Loucy (cell line): ENCODE data around the gene AADAC.

ENCODE experiments used
- H2AFZ ChIP-seq: fragments of 200-600 bp; sonication (generic); 2 replicates; pipeline ENCODE4 v1.6.0; 2016; ENCODE audit warnings: antibody characterized with exemption, mild to moderate bottlenecking, low read length, moderate library complexity
- H3F3A ChIP-seq: fragments of 200-600 bp; 2 replicates; pipeline ENCODE4 v1.6.0; 2016; ENCODE audit warnings: antibody characterized with exemption, low read depth, mild to moderate bottlenecking
- H3K27me3 ChIP-seq: fragments of 200-600 bp; sonication (generic); 2 replicates; pipeline ENCODE4 v1.6.1; 2014; ENCODE audit warnings: low read length, mild to moderate bottlenecking; ENCODE audit not compliant: insufficient read depth, poor library complexity, severe bottlenecking
- H3K36me3 ChIP-seq: fragments of 200-600 bp; sonication (generic); 2 replicates; pipeline ENCODE4 v1.6.1; 2016; ENCODE audit warnings: low read length; ENCODE audit not compliant: insufficient read depth
- H3K4me1 ChIP-seq: fragments of 200-600 bp; sonication (generic); 2 replicates; pipeline ENCODE4 v1.5.1; 2014; ENCODE audit warnings: low read length, mild to moderate bottlenecking; ENCODE audit not compliant: insufficient read depth, poor library complexity, severe bottlenecking
- H3K4me2 ChIP-seq: fragments of 200-600 bp; sonication (generic); 2 replicates; pipeline ENCODE4 v1.6.0; 2014; ENCODE audit warnings: antibody characterized with exemption, low read length, low read depth, mild to moderate bottlenecking; ENCODE audit not compliant: poor library complexity, severe bottlenecking
- H3K4me3 ChIP-seq: fragments of 200-600 bp; sonication (generic); 2 replicates; pipeline ENCODE4 v1.5.1; 2014; ENCODE audit warnings: low read length, mild to moderate bottlenecking, mixed read lengths; ENCODE audit not compliant: poor library complexity, severe bottlenecking
- H3K79me2 ChIP-seq: fragments of 200-600 bp; sonication (generic); 2 replicates; pipeline ENCODE4 v1.6.1; 2014; ENCODE audit warnings: low read length; ENCODE audit not compliant: insufficient read depth
- H3K9ac ChIP-seq: fragments of 200-600 bp; sonication (generic); 2 replicates; pipeline ENCODE4 v1.6.0; 2014; ENCODE audit warnings: mild to moderate bottlenecking, low read depth, low read length, moderate library complexity; ENCODE audit not compliant: poor library complexity, severe bottlenecking
- H3K9me2 ChIP-seq: fragments of 200-600 bp; sonication (generic); replicated peaks from 2 replicates; pipeline ENCODE4 v1.6.1; 2016; ENCODE audit warnings: low read depth, low read length, mixed read lengths
- H3K9me3 ChIP-seq: fragments of 200-600 bp; sonication (generic); 2 replicates; pipeline ENCODE4 v1.6.1; 2014; ENCODE audit warnings: mild to moderate bottlenecking, antibody characterized with exemption, low read length, low read depth; ENCODE audit not compliant: insufficient read depth
- H4K20me1 ChIP-seq: fragments of 200-600 bp; sonication (generic); 2 replicates; pipeline ENCODE4 v1.6.0; 2014; ENCODE audit warnings: antibody characterized with exemption, low read length, mild to moderate bottlenecking; ENCODE audit not compliant: insufficient read depth, poor library complexity, severe bottlenecking
- EZH2phosphoT487 ChIP-seq: fragments of 200-600 bp; IDR thresholded peaks from 2 replicates; pipeline ENCODE4 v1.6.1; 2018; ENCODE audit warnings: antibody characterized with exemption, mild to moderate bottlenecking, moderate library complexity, borderline replicate concordance
- TF ChIP-seq, protein P1 (sequence below): fragments of 200-600 bp; sonication (generic); conservative IDR thresholded peaks from 2 replicates; pipeline ENCODE4 v1.5.1; 2014; ENCODE audit warnings: mild to moderate bottlenecking, antibody characterized with exemption, low read length

AADAC gene

DNA sequence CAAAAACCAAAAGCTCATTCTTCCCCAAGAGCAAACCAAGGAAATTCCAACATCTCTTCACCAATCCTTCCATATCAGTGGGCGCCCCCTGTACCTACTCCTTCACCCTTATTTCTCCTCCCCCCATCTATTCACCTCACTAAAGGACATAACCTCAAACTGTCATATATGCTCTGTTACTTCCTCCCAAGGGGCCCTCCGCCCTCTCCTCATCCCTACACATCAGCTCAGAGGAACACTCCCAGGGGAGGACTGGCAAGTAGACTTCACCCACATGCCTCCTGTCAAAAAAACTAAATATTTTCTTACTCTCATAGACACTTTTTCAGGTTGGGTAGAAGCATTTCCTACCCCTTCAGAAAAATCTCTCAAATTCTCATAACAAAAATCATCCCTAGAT, 2.4 kb upstream of the AADAC start:
- no peak overlapping the region for H2AFZ ChIP-seq
- H3K4me2 ChIP-seq, result peak overlapping the region; percentile 18
- TF ChIP-seq, protein P1, sequence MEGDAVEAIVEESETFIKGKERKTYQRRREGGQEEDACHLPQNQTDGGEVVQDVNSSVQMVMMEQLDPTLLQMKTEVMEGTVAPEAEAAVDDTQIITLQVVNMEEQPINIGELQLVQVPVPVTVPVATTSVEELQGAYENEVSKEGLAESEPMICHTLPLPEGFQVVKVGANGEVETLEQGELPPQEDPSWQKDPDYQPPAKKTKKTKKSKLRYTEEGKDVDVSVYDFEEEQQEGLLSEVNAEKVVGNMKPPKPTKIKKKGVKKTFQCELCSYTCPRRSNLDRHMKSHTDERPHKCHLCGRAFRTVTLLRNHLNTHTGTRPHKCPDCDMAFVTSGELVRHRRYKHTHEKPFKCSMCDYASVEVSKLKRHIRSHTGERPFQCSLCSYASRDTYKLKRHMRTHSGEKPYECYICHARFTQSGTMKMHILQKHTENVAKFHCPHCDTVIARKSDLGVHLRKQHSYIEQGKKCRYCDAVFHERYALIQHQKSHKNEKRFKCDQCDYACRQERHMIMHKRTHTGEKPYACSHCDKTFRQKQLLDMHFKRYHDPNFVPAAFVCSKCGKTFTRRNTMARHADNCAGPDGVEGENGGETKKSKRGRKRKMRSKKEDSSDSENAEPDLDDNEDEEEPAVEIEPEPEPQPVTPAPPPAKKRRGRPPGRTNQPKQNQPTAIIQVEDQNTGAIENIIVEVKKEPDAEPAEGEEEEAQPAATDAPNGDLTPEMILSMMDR, result no peak
- no peaks in the 10 kb centered on the region for H3K27me3 ChIP-seq
- no peaks in the 10 kb centered on the region for H3F3A ChIP-seq
- H3K9me3 ChIP-seq, result no peaks in the 10 kb centered on the region; the same call in 1 of the 2 replicates
- H3K4me1 ChIP-seq, result peaks cover 23% of the 10 kb centered on the region
- no peaks in the 10 kb centered on the region for H4K20me1 ChIP-seq
- no peak overlapping the region for H3K9ac ChIP-seq
- no peak overlapping the region for H3K4me3 ChIP-seq
- no peaks in the 10 kb centered on the region for H3K79me2 ChIP-seq
- H3K9me2 ChIP-seq, result no peaks in the 10 kb centered on the region
- no peaks in the 10 kb centered on the region for H3K36me3 ChIP-seq

DNA sequence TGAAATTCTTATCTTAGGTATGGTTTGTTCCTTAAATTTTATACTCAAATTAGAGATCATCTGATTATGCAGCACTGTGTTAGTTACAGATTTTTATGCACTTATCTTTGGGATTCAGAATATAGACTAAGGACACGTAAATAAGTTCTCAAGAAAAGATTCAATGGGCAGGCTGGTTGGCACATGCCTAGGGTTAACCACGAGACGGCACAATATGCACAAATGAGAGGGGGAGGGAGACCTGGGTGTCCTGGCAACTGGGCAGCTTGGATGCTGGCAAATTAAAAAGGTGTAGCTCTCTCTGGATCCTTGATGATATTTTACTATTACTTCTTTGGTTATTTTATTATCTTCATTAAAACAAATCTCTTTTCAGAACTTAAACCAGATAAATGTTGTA, 672 bp downstream of the AADAC start:
- no peaks in the 10 kb centered on the region for H4K20me1 ChIP-seq

DNA sequence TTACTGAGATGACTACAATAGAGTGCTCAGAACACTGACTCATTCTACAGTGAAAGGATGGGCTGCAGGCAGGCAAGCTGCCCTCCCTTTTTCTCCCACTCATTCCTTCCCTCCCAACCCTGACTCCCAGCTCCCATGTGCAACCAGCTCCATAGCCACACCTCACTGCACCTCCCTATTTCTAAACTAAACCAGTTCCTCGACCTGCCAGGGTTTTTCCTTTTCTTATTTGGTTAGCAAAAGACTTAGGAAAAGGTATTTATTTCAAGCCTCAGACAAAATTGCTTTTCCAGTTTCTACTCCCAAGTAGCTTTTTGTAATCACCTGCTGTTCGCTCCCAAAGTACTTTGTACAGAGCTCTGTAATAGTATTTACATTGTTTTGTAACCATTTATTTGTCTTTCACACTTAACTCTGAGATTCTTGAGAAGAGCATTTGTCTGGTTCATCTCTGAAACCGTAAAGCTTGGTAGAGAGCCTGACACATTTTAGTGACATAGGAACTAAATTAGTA, 2.2 kb downstream of the AADAC start:
- TF ChIP-seq EZH2phosphoT487, result no peak
- TF ChIP-seq, protein P1, result no peak
- no peaks in the 10 kb centered on the region for H3K9me2 ChIP-seq
- H3K4me1 ChIP-seq, result peaks cover 18% of the 10 kb centered on the region
- H3K27me3 ChIP-seq, result no peaks in the 10 kb centered on the region
- no peaks in the 10 kb centered on the region for H3K36me3 ChIP-seq
- H4K20me1 ChIP-seq, result no peaks in the 10 kb centered on the region
- no peaks in the 10 kb centered on the region for H3K79me2 ChIP-seq
- H3K4me3 ChIP-seq, result no peak overlapping the region
- H3K9ac ChIP-seq, result no peak overlapping the region
- H3K4me2 ChIP-seq, result no peak overlapping the region
- H2AFZ ChIP-seq, result no peak overlapping the region
- H3F3A ChIP-seq, result no peaks in the 10 kb centered on the region
- H3K9me3 ChIP-seq, result no peaks in the 10 kb centered on the region

More for the DNA sequence above, 672 bp downstream of the AADAC start:
- Histone ChIP-seq H3K4me2 (no peak overlapping the region), H3K9me2 (no peaks in the 10 kb centered on the region), H3K4me1 (peaks cover 23% of the 10 kb centered on the region), H3F3A (no peaks in the 10 kb centered on the region), H3K4me3 (no peak overlapping the region), H3K79me2 (no peaks in the 10 kb centered on the region), H3K27me3 (no peaks in the 10 kb centered on the region), H3K9me3 (no peaks in the 10 kb centered on the region), H3K9ac (no peak overlapping the region), H2AFZ (0 out of 2 replicates have a peak overlapping the region, but pooled peaks have one; percentile 19), H3K36me3 (no peaks in the 10 kb centered on the region)
- TF ChIP-seq, protein P1, result no peak
- no peak for TF ChIP-seq EZH2phosphoT487
